Endothelial cell of umbilical vein (primary cell): ENCODE results near the gene FOXD3. TPM values are rescaled to one million over a fixed set of nuclear protein-coding genes. Genes with fewer than 3 reads are reported as not detected.

Experiments
- BruUV-seq: library from RNA; stranded (reverse); fragments of 400-500 nt; replicated peaks from 2 replicates; lab custom pipeline; 2021; lab: Mats Ljungman, UMichigan
- CTCF ChIA-PET: fragments of 300-600, 350-600 bp; sonication (Branson Sonifier 250); formaldehyde crosslinking; loops from one replicate; lab custom pipeline; 2021; ENCODE audit warnings: antibody characterized with exemption, inconsistent platforms; lab: Charles Lee
- POLR2A ChIA-PET: fragments of 300-600, 350-600 bp; sonication (Branson Sonifier 250); formaldehyde crosslinking; loops from one replicate; lab custom pipeline; 2021; ENCODE audit warnings: antibody characterized with exemption, inconsistent platforms; lab: Charles Lee
- DNase-seq: peaks from one replicate; pipeline ENCODE4 v3.0.0-alpha.2; 2011; ENCODE audit warnings: low read depth, low spot score
- FAIRE-seq: peaks from 2 replicates; lab custom pipeline; 2011; peaks lifted over from hg19 to GRCh38; lab: Jason Lieb, UNC
- H2AFZ ChIP-seq: 2 replicates; pipeline ENCODE4 v1.6.0; 2012; ENCODE audit warnings: low read depth, low read length, control low read depth, inconsistent platforms
- H3K27ac ChIP-seq: 2 replicates; pipeline ENCODE4 v1.5.1; 2011; ENCODE audit warnings: low read depth, mild to moderate bottlenecking, control low read depth, low read length, moderate library complexity; ENCODE audit not compliant: insufficient read depth
- H3K27me3 ChIP-seq, 2 experiments: 2 replicates each; pipeline versions ENCODE4 v1.6.0 to v1.6.1; 2011; ENCODE audit warnings: low read length in 2 of 2, mixed read lengths in 1 of 2; ENCODE audit not compliant: control insufficient read depth in 2 of 2, insufficient read depth in 2 of 2
- H3K36me3 ChIP-seq, 2 experiments: 2 replicates in 1 of 2; 3 replicates in 1 of 2; pipeline ENCODE4 v1.5.1; 2011; ENCODE audit warnings: low read length in 2 of 2, mild to moderate bottlenecking in 1 of 2, moderate library complexity in 1 of 2; ENCODE audit not compliant: control insufficient read depth in 2 of 2, insufficient read depth in 2 of 2; ENCODE audit errors: extremely low read depth in 1 of 2
- H3K4me1 ChIP-seq: 3 replicates; pipeline ENCODE4 v1.5.1; 2011; ENCODE audit warnings: mild to moderate bottlenecking, low read length; ENCODE audit not compliant: control insufficient read depth, insufficient read depth; ENCODE audit errors: extremely low read depth
- H3K4me2 ChIP-seq: 2 replicates; pipeline ENCODE4 v1.6.1; 2011; ENCODE audit warnings: low read length, control low read depth, mixed read lengths; ENCODE audit not compliant: insufficient read depth
- H3K4me3 ChIP-seq, 3 experiments: fragments of 200-600 bp in 1 of 3; sonication (generic), shearing (Covaris generic) in 1 of 3; replicated peaks in 1 of 3; 2 replicates each; pipeline ENCODE4 v1.5.1; 2011 to 2016; ENCODE audit warnings: control low read depth in 3 of 3, low read length in 3 of 3, mild to moderate bottlenecking in 2 of 3, inconsistent platforms in 1 of 3, low read depth in 1 of 3, moderate library complexity in 1 of 3; ENCODE audit not compliant: insufficient read depth in 1 of 3
- H3K79me2 ChIP-seq: 2 replicates; pipeline ENCODE4 v1.6.0; 2012; ENCODE audit warnings: low read length, inconsistent platforms; ENCODE audit not compliant: control insufficient read depth, insufficient read depth
- H3K9ac ChIP-seq: replicated peaks from 2 replicates; pipeline ENCODE3; 2011; ENCODE audit warnings: low read length, control low read depth; ENCODE audit not compliant: insufficient read depth; ENCODE audit errors: extremely low read depth
- H3K9me1 ChIP-seq: replicated peaks from 3 replicates; pipeline ENCODE4 v1.6.0; 2011; ENCODE audit warnings: mild to moderate bottlenecking, low read length; ENCODE audit not compliant: control insufficient read depth, insufficient read depth; ENCODE audit errors: extremely low read depth
- H3K9me3 ChIP-seq: replicated peaks from 2 replicates; pipeline ENCODE4 v1.5.1; 2012; ENCODE audit warnings: low read length, inconsistent platforms; ENCODE audit not compliant: control insufficient read depth, insufficient read depth
- H4K20me1 ChIP-seq: replicated peaks from 2 replicates; pipeline ENCODE3; 2011; ENCODE audit warnings: mild to moderate bottlenecking, low read length; ENCODE audit not compliant: control insufficient read depth, insufficient read depth; ENCODE audit errors: extremely low read depth
- EZH2 ChIP-seq: IDR thresholded peaks from 2 replicates; pipeline ENCODE4 v1.6.1; 2012; ENCODE audit warnings: borderline replicate concordance, low read depth, mild to moderate bottlenecking, moderate library complexity, low read length, inconsistent platforms; ENCODE audit not compliant: severe bottlenecking
- FOS ChIP-seq: IDR thresholded peaks from 2 replicates; pipeline ENCODE4 v1.6.1; 2011; ENCODE audit warnings: mild to moderate bottlenecking, low read length, moderate library complexity, borderline replicate concordance; ENCODE audit not compliant: insufficient read depth
- GATA2 ChIP-seq: IDR thresholded peaks from 2 replicates; pipeline ENCODE4 v1.7.0; 2011; ENCODE audit warnings: low read depth, mild to moderate bottlenecking, moderate library complexity, mixed read lengths, low read length; ENCODE audit not compliant: insufficient read length, insufficient read depth
- MAX ChIP-seq: IDR thresholded peaks from 2 replicates; pipeline ENCODE4 v1.6.1; 2011; ENCODE audit not compliant: insufficient read depth, insufficient read length
- POLR2A ChIP-seq: IDR thresholded peaks from 2 replicates; pipeline ENCODE4 v1.6.1; 2012; ENCODE audit warnings: low read depth, mild to moderate bottlenecking, control low read depth, low read length
- POLR2AphosphoS5 ChIP-seq: IDR thresholded peaks from 2 replicates; pipeline ENCODE4 v1.6.1; 2012; ENCODE audit warnings: low read depth, mild to moderate bottlenecking, control low read depth, low read length, moderate library complexity; ENCODE audit not compliant: insufficient read depth
- dilution Hi-C: fragments of 300-500 bp; cut with MboI; formaldehyde crosslinking; loops from one replicate; pipeline ENCODE4 v1.15.0; 2019; ENCODE audit warnings: low sequenced_read_pairs; ENCODE audit not compliant: extremely low pct_ligation_motif_present
- intact Hi-C: fragments of 100-400 bp; cut with micrococcal nuclease; formaldehyde crosslinking; loops from one replicate; pipeline ENCODE4 v1.10.0; 2022
- polyA plus RNA-seq, 4 experiments: library from polyadenylated mRNA; depleted of rRNA in 3 of 4; stranded (reverse) in 3 of 4; unstranded in 1 of 4; fragments of >200 nt; gene quantifications; 2 replicates each; pipeline versions ENCODE4 v1.2.1 to v1.2.3, GENCODE V29; 2011 to 2012; ENCODE audit warnings: missing spikeins in 1 of 4
- total RNA-seq: library from RNA; stranded (reverse); gene quantifications from 2 replicates; pipeline ENCODE4 v1.2.3, GENCODE V29; 2021

FOXD3 gene
- total and polyA plus RNA-seq, 2 donors (not counting 3 experiments of a cell fraction or from before 2014, with no cell fraction given), result not detected

- intact Hi-C loops, result loop anchor here (5.0 kb wide), 1 partner anchor 927 kb away; no protein-coding TSS in a partner anchor
- no peak for FAIRE-seq
Measured at GRCh38 chr1:63320022-63320721, 2.2 kb upstream of the FOXD3 start.

DNA sequence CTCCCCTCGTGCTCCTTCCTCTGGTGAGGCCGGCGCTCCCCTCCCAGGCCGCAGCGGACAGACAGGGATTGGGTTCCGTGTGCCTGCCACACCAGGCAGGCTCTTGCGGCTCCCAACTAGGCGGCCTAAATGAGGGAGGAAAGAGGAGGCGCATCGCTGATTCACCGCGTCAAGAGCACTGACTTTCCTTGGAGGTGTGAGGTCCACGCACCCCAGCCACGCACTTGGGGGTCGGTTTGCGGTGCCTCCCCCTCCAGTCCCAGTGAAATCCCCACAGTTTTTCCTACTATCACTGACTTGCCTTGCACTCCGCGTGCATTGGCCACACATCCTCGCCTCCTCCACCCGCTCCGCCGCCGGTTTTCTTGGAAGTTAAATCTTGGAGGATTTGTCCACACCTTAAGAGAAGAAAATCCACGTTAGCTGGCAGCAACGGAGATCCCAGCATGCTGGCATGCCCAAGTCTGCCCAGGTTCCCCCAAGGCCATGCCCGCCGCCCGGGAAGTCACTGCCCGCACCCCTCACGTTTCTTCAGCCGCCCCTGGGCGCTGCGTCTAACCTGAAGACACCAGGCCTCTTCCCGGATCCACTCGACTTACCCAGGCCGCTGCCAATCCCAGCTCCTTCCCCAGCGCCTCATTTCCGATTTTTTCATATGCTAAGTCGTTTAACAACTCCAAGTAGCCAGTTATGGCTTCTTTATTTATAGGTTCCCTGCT is 1.1 kb upstream of the FOXD3 start:
- TF ChIP-seq GATA2 (no peak), FOS (no peak), EZH2 (peak; percentile 38)
- dilution Hi-C loops (no loop called here), intact Hi-C loops (loop anchor here (5.0 kb wide), 1 partner anchor 926 kb away; no protein-coding TSS in a partner anchor)
- H3K4me3 ChIP-seq, result no peak overlapping the region
- peaks cover 4% of the 10 kb centered on the region for H4K20me1 ChIP-seq
- H3K9me3 ChIP-seq, result no peaks in the 10 kb centered on the region
- no peak overlapping the region for H2AFZ ChIP-seq
- ChIA-PET CTCF (interaction anchor here (0.7 to 1.4 kb wide), 2 partner anchors 9 to 24 kb away, joined by 3 read pairs; no protein-coding TSS in a partner anchor), POLR2A (no interaction called here)
- H3K27ac ChIP-seq, result no peak overlapping the region
- no peaks in the 10 kb centered on the region for H3K9me1 ChIP-seq
- DNase-seq (no peak), FAIRE-seq (no peak)
- H3K27me3 ChIP-seq, result peaks cover 74 to 100% of the 10 kb centered on the region in 2 experiments
- no peak overlapping the region for H3K4me2 ChIP-seq
- H3K79me2 ChIP-seq, result no peaks in the 10 kb centered on the region
- no peaks in the 10 kb centered on the region for H3K36me3 ChIP-seq
- H3K4me1 ChIP-seq, result peaks cover 2% of the 10 kb centered on the region
- BruUV-seq, result no TSS peak
- no peak overlapping the region for H3K9ac ChIP-seq

More at GRCh38 chr1:63320022-63320721, 2.2 kb upstream of the FOXD3 start:
- POLR2A ChIA-PET, result no interaction called here
- Histone ChIP-seq H3K4me2 (no peak overlapping the region), H3K27me3 (peaks cover 74 to 98% of the 10 kb centered on the region in 2 experiments), H3K79me2 (no peaks in the 10 kb centered on the region), H3K4me1 (peaks cover 2% of the 10 kb centered on the region), H4K20me1 (no peaks in the 10 kb centered on the region), H2AFZ (no peak overlapping the region), H3K9me3 (no peaks in the 10 kb centered on the region), H3K9me1 (no peaks in the 10 kb centered on the region), H3K9ac (no peak overlapping the region), H3K36me3 (no peaks in the 10 kb centered on the region), H3K4me3 (no peak overlapping the region), H3K27ac (no peak overlapping the region)
- BruUV-seq, result no TSS peak
- DNase-seq, result no peak
- CTCF ChIA-PET, result interaction anchor here (0.7 to 1.0 kb wide), 2 partner anchors 25 to 218 kb away, joined by 3 read pairs; no protein-coding TSS in a partner anchor
- TF ChIP-seq POLR2A (no peak), GATA2 (no peak), POLR2AphosphoS5 (no peak), EZH2 (peak; percentile 87), MAX (no peak), FOS (no peak)
- dilution Hi-C loops, result no loop called here
